PFSK-1 (cell line): ENCODE measurements around the gene TSEN2.

Experiments
- FOXP2 ChIP-seq: optimal IDR thresholded peaks from 2 replicates; pipeline ENCODE3; 2011; ENCODE audit warnings: borderline replicate concordance, control low read depth, inconsistent platforms; ENCODE audit not compliant: insufficient read depth; ENCODE audit errors: extremely low read length, extremely low read depth
- POLR2AphosphoS5 ChIP-seq: IDR thresholded peaks from 2 replicates; pipeline ENCODE4 v1.6.1; 2012; ENCODE audit warnings: low read depth, mild to moderate bottlenecking, control low read depth, low read length, moderate library complexity
- REST ChIP-seq, 2 experiments: IDR thresholded peaks; 2 replicates each; pipeline versions ENCODE4 v1.6.1 to v1.8.0; 2011 to 2012; ENCODE audit warnings: low read depth in 2 of 2, low read length in 2 of 2, control low read depth in 1 of 2, inconsistent platforms in 1 of 2, mild to moderate bottlenecking in 1 of 2, moderate library complexity in 1 of 2; ENCODE audit not compliant: insufficient read depth in 1 of 2
- TAF1 ChIP-seq: IDR thresholded peaks from 2 replicates; pipeline ENCODE4 v1.6.1; 2012; ENCODE audit warnings: low read length, control low read depth, borderline replicate concordance; ENCODE audit not compliant: insufficient read depth

DNA sequence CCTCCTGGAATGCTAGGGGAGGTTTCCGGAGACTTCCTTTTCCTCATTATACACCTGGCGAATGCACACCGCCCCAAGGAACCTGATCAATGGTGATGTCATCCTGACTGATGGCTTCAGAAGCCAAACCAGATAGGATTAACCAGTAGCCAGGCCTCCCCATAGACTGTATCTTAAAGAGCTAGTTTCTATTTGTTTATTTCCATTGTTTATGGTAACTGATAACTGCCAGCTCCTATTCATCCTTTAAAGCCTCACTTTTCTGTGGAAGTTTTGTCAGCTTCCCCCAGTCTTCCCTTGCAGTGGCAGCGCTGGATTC lies 61.2 kb downstream of the TSEN2 start, which contains the start of gene MKRN2OS:
- TF ChIP-seq POLR2AphosphoS5 (no peak), FOXP2 (no peak), TAF1 (no peak), REST (IDR thresholded peaks at IDR 0.05; ENCODE audit: insufficient read depth in 1 of 2, low read depth in 2 of 2, low read length in 2 of 2) (no peak)
